A549 treated with GW870086 at 1 μM for 4 hours (cell line): ENCODE data around the gene PJVK. TPM values are rescaled to one million over a fixed set of nuclear protein-coding genes. Genes with fewer than 3 reads are reported as not detected.

ENCODE experiments used
- total RNA-seq: library from RNA; stranded (reverse); fragments of 200-300 nt; extraction: Qiagen RNA extraction; gene quantifications from 5 replicates; pipeline ENCODE4 v1.2.3, GENCODE V29; 2022; ENCODE audit warnings: low read depth

The PJVK gene
- total RNA-seq, result 1.3 to 2.1 TPM (median 1.4 TPM) in 5 replicates

GRCh38 chr2:178450774-178451525, at the start of gene PJVK, which contains the start of gene PRKRA:
Gene PJVK (plus strand): TSS chr2:178451378. CDS start chr2:178453410, 2,032 bp downstream.
Gene PRKRA (minus strand): TSS chr2:178451175. CDS start chr2:178451030, 145 bp downstream.

GRCh38 chr2:178478439-178479274, 27.5 kb downstream of the PJVK start, which contains the start of gene FKBP7:
Gene FKBP7 (minus strand): TSS chr2:178478600. CDS start chr2:178478499, 101 bp downstream.

GRCh38 chr2:178480227-178481181, 29.3 kb downstream of the PJVK start, which contains the start of gene PLEKHA3:
Gene PLEKHA3 (plus strand): TSS chr2:178480457. CDS start chr2:178480870, 413 bp downstream.

Other genes starting within 250 kb of the PJVK start
- 27.1 to 31.7 TPM (median 30.6 TPM) in 5 replicates for gene PRKRA, start 203 bp upstream of the PJVK start, total RNA-seq
- gene FKBP7, start 27.2 kb downstream of the PJVK start, total RNA-seq, result 7.9 to 11.9 TPM (median 9.7 TPM) in 5 replicates
- gene PLEKHA3, start 29.1 kb downstream of the PJVK start, total RNA-seq, result 7.9 to 18.9 TPM (median 15.9 TPM) in 5 replicates